Mesenchymal stem cell (in vitro differentiated cells and primary cell): Measurements from ENCODE around the gene NEK8.
"Not testable (repeated sequence)": the region's sequence is repeated elsewhere in the genome, so short reads cannot be mapped to it uniquely, and the experiment has no call there.

Source experiments
- DNase-seq: peaks from one replicate; pipeline ENCODE4 v3.0.0-alpha.2; 2013
- H2AFZ ChIP-seq: one replicate; pipeline ENCODE4 v1.6.1; 2013; ENCODE audit warnings: low read depth, mild to moderate bottlenecking, control low read depth, inconsistent platforms, low read length, moderate library complexity
- H2AK5ac ChIP-seq: 2 replicates; pipeline ENCODE4 v1.6.1; 2013; ENCODE audit warnings: low read length, moderate library complexity, mild to moderate bottlenecking, inconsistent platforms; ENCODE audit not compliant: severe bottlenecking
- H2BK120ac ChIP-seq: one replicate; pipeline ENCODE4 v1.6.1; 2013; ENCODE audit warnings: low read depth, mild to moderate bottlenecking, inconsistent platforms, low read length, moderate library complexity
- H2BK12ac ChIP-seq, 2 experiments: one replicate each; pipeline ENCODE4 v1.6.1; 2013; ENCODE audit warnings: inconsistent platforms in 2 of 2, low read length in 2 of 2, mild to moderate bottlenecking in 2 of 2, moderate library complexity in 2 of 2, control low read depth in 1 of 2
- H2BK15ac ChIP-seq: one replicate; pipeline ENCODE4 v1.6.1; 2013; ENCODE audit warnings: mild to moderate bottlenecking, low read depth, inconsistent platforms; ENCODE audit not compliant: poor library complexity, severe bottlenecking
- H2BK5ac ChIP-seq: 2 replicates; pipeline ENCODE4 v1.6.1; 2013; ENCODE audit warnings: low read depth, mild to moderate bottlenecking, low read length, control low read depth, inconsistent platforms; ENCODE audit not compliant: poor library complexity, severe bottlenecking
- H3K14ac ChIP-seq, 2 experiments: one replicate each; pipeline ENCODE4 v1.6.1; 2013; ENCODE audit warnings: inconsistent platforms in 2 of 2, low read length in 2 of 2, control low read depth in 1 of 2, mild to moderate bottlenecking in 1 of 2, moderate library complexity in 1 of 2
- H3K18ac ChIP-seq, 2 experiments: one replicate each; pipeline ENCODE4 v1.6.1; 2013; ENCODE audit warnings: inconsistent platforms in 2 of 2, low read length in 2 of 2, control low read depth in 1 of 2, low read depth in 1 of 2, mild to moderate bottlenecking in 1 of 2
- H3K23ac ChIP-seq, 2 experiments: one replicate each; pipeline ENCODE4 v1.6.1; 2013; ENCODE audit warnings: inconsistent platforms in 2 of 2, low read length in 2 of 2, mild to moderate bottlenecking in 2 of 2, moderate library complexity in 2 of 2, control low read depth in 1 of 2
- H3K27ac ChIP-seq: 2 replicates; pipeline ENCODE4 v1.5.1; 2013; ENCODE audit warnings: mild to moderate bottlenecking, moderate library complexity, low read length, control low read depth, inconsistent platforms; ENCODE audit not compliant: poor library complexity, severe bottlenecking
- H3K27me3 ChIP-seq, 2 experiments: 2 replicates each; pipeline versions ENCODE4 v1.6.1 to v1.7.0; 2013; ENCODE audit warnings: low read length in 2 of 2, mild to moderate bottlenecking in 2 of 2, moderate library complexity in 2 of 2, control low read depth in 1 of 2, inconsistent platforms in 1 of 2; ENCODE audit not compliant: control insufficient read depth in 1 of 2, insufficient read depth in 1 of 2
- H3K36me3 ChIP-seq, 2 experiments: 2 replicates each; pipeline versions ENCODE4 v1.6.1 to v1.7.0; 2013; ENCODE audit warnings: low read length in 2 of 2, control low read depth in 1 of 2, inconsistent platforms in 1 of 2, low read depth in 1 of 2, mild to moderate bottlenecking in 1 of 2; ENCODE audit not compliant: insufficient read depth in 2 of 2, control insufficient read depth in 1 of 2
- H3K4ac ChIP-seq, 2 experiments: one replicate each; pipeline ENCODE4 v1.6.1; 2013; ENCODE audit warnings: inconsistent platforms in 2 of 2, low read length in 2 of 2, mild to moderate bottlenecking in 2 of 2, moderate library complexity in 2 of 2, control low read depth in 1 of 2, low read depth in 1 of 2
- H3K4me1 ChIP-seq: 2 replicates; pipeline ENCODE4 v1.6.1; 2013; ENCODE audit warnings: low read depth, low read length, control low read depth; ENCODE audit not compliant: control insufficient read depth, insufficient read depth
- H3K4me2 ChIP-seq: 2 replicates; pipeline ENCODE4 v1.6.1; 2013; ENCODE audit warnings: low read length, mild to moderate bottlenecking, inconsistent platforms; ENCODE audit not compliant: poor library complexity, severe bottlenecking
- H3K4me3 ChIP-seq, 2 experiments: 2 replicates each; pipeline versions ENCODE4 v1.5.1 to v1.7.0; 2013; ENCODE audit warnings: low read length in 2 of 2, mild to moderate bottlenecking in 2 of 2, control low read depth in 1 of 2, low read depth in 1 of 2; ENCODE audit not compliant: insufficient read depth in 1 of 2
- H3K79me1 ChIP-seq: replicated peaks from 2 replicates; pipeline ENCODE4 v1.6.1; 2013; ENCODE audit warnings: mild to moderate bottlenecking, control low read depth, low read length, inconsistent platforms; ENCODE audit not compliant: poor library complexity, severe bottlenecking
- H3K9ac ChIP-seq: 2 replicates; pipeline ENCODE4 v1.7.0; 2013; ENCODE audit warnings: mild to moderate bottlenecking, low read length, moderate library complexity
- H3K9me3 ChIP-seq: 2 replicates; pipeline ENCODE4 v1.7.0; 2013; ENCODE audit warnings: mild to moderate bottlenecking, low read length; ENCODE audit not compliant: control insufficient read depth
- H4K8ac ChIP-seq: one replicate; pipeline ENCODE4 v1.6.1; 2013; ENCODE audit warnings: inconsistent platforms, mild to moderate bottlenecking, low read length, moderate library complexity
- H4K91ac ChIP-seq: one replicate; pipeline ENCODE4 v1.6.1; 2013; ENCODE audit warnings: mild to moderate bottlenecking, low read length, inconsistent platforms
- WGBS: methylation state at CpG from one replicate; pipeline ENCODE4 v1.1.7; 2013; ENCODE audit warnings: mixed read lengths; 5-methylcytosine and 5-hydroxymethylcytosine counted together

The NEK8 gene

GRCh38 chr17:28773736-28774135, 45.1 kb downstream of the NEK8 start:
- no peak overlapping the region for H4K8ac ChIP-seq
- H2BK12ac ChIP-seq = no peak overlapping the region
- WGBS = 100% methylated on average over 4 of the region's 6 CpGs
- no peak overlapping the region for H3K23ac ChIP-seq
- H2BK5ac ChIP-seq = no peak overlapping the region
- H3K4me3 ChIP-seq = no peak overlapping the region
- no peaks in the 10 kb centered on the region for H3K4me1 ChIP-seq
- H3K27ac ChIP-seq = no peak overlapping the region
- no peaks in the 10 kb centered on the region for H3K27me3 ChIP-seq
- peaks cover 0 to 8% of the 10 kb centered on the region in 2 experiments for H3K36me3 ChIP-seq
- H3K14ac ChIP-seq = no peak overlapping the region
- no peak overlapping the region for H3K4me2 ChIP-seq
- H3K79me1 ChIP-seq = peaks cover 18% of the 10 kb centered on the region
- H3K9me3 ChIP-seq = no peaks in the 10 kb centered on the region
- no peak overlapping the region for H3K9ac ChIP-seq
- H4K91ac ChIP-seq = no peak overlapping the region
- DNase-seq = no peak
- no peak overlapping the region for H3K18ac ChIP-seq
- no peak overlapping the region for H2AK5ac ChIP-seq
- no peak overlapping the region for H3K4ac ChIP-seq
- H2AFZ ChIP-seq = no peak overlapping the region
- no peak overlapping the region for H2BK120ac ChIP-seq
- H2BK15ac ChIP-seq = no peak overlapping the region

- no peak overlapping the region for H2AFZ ChIP-seq
- DNase-seq = no peak
- H2AK5ac ChIP-seq = no peak overlapping the region
- H3K9ac ChIP-seq = no peak overlapping the region
- no peak overlapping the region for H3K18ac ChIP-seq
- no peaks in the 10 kb centered on the region for H3K9me3 ChIP-seq
- H4K91ac ChIP-seq = no peak overlapping the region
- no peak overlapping the region for H2BK120ac ChIP-seq
- H3K27ac ChIP-seq = no peak overlapping the region
- H3K27me3 ChIP-seq = no peaks in the 10 kb centered on the region
- no peak overlapping the region for H3K4me2 ChIP-seq
- no peak overlapping the region for H4K8ac ChIP-seq
- no peak overlapping the region for H2BK15ac ChIP-seq
- H3K4ac ChIP-seq = no peak overlapping the region
- H3K79me1 ChIP-seq = peaks cover 18% of the 10 kb centered on the region
- H2BK5ac ChIP-seq = no peak overlapping the region
- no peaks in the 10 kb centered on the region for H3K4me1 ChIP-seq
- no peak overlapping the region for H3K4me3 ChIP-seq
- H3K23ac ChIP-seq = no peak overlapping the region
- no peak overlapping the region for H2BK12ac ChIP-seq
- peaks cover 0 to 12% of the 10 kb centered on the region in 2 experiments for H3K36me3 ChIP-seq
- 96% methylated on average over 3 of the region's 3 CpGs for WGBS
- H3K14ac ChIP-seq = no peak overlapping the region
These were observed 45.6 kb downstream of the NEK8 start for GRCh38 chr17:28774206-28774605.

GRCh38 chr17:28777178-28777577, 48.6 kb downstream of the NEK8 start:
- Histone ChIP-seq H3K4me2 (no peak overlapping the region), H2BK12ac (no peak overlapping the region)
- 83% methylated on average over 1 of the region's 1 CpG for WGBS

GRCh38 chr17:28779601-28780000, 51.0 kb downstream of the NEK8 start:
- not testable (repeated sequence) for H3K4me1 ChIP-seq, H2AK5ac ChIP-seq, H3K9ac ChIP-seq, H4K91ac ChIP-seq, H3K23ac ChIP-seq, H3K9me3 ChIP-seq, H2BK5ac ChIP-seq, H3K4me3 ChIP-seq, DNase-seq, H2BK12ac ChIP-seq, H3K4ac ChIP-seq, H3K27me3 ChIP-seq, H3K36me3 ChIP-seq, H2BK120ac ChIP-seq, H4K8ac ChIP-seq, H2AFZ ChIP-seq, H3K18ac ChIP-seq, H3K27ac ChIP-seq, H3K4me2 ChIP-seq, H3K14ac ChIP-seq, H2BK15ac ChIP-seq
- peaks cover 18% of the 10 kb centered on the region for H3K79me1 ChIP-seq
- 99% methylated on average over 5 of the region's 13 CpGs for WGBS

More at GRCh38 chr17:28777178-28777577, 48.6 kb downstream of the NEK8 start:
- Histone ChIP-seq H2AFZ (no peak overlapping the region), H2BK120ac (no peak overlapping the region), H3K9ac (no peak overlapping the region), H3K4ac (no peak overlapping the region), H3K23ac (no peak overlapping the region), H3K27me3 (no peaks in the 10 kb centered on the region), H2AK5ac (no peak overlapping the region), H3K9me3 (no peaks in the 10 kb centered on the region), H3K18ac (no peak overlapping the region), H3K14ac (no peak overlapping the region), H4K91ac (no peak overlapping the region), H4K8ac (no peak overlapping the region), H3K36me3 (peaks cover 0 to 12% of the 10 kb centered on the region in 2 experiments), H2BK5ac (no peak overlapping the region), H3K27ac (no peak overlapping the region), H3K4me1 (peaks cover 2% of the 10 kb centered on the region), H3K4me3 (no peak overlapping the region), H2BK15ac (no peak overlapping the region), H3K79me1 (peaks cover 19% of the 10 kb centered on the region)
- DNase-seq = no peak
